ENCODE measurements around the gene ACTR1A.
A peak's percentile ranks its signal among the peaks of the same experiment; 100 is the strongest.

Gene ACTR1A

DNA sequence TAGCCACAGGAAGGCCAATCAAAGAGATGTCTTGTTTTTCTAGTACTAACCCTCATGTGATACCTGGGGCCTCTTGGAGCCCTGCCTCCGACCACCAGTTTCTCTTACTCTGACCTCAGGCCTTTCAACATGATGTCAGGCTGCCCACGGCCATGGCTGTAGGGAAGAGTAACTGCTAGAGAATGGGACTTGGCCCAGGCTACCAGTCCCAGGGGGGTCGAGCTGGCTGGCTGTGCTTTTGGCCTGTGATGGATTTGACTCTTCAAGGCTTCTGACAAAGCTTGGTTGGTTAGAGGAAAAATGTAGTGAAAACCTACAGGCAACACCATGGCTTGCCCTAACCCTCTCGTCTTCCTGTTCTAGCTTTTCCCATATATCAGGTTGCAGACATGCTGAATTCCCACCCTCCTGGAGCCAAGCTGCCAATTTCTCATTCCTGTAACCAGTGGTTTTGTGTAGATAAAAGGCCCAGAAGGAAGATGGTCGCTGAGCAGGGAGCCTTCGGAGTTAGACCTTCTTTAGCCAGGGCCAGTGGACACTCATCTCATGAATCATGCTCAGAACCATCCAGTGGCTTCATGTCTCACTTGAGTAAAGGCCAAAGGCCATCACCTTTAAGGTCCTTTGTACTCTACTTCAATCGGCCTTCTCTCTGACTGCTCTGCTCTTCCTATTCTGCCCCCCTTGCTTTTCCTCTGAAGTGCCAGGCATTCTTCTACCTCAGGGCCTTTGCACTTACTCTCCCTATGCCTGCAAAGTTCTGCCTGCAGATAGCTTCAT lies 20.9 kb upstream of the ACTR1A start:
- no peak overlapping the region for H3K4me3 ChIP-seq
- peak overlapping the region; percentile 44 to 56 for H3K27ac ChIP-seq
- no peaks in the 10 kb centered on the region for H3K27me3 ChIP-seq
- H3K9me3 ChIP-seq, result no peaks in the 10 kb centered on the region
- TF ChIP-seq, protein P1, sequence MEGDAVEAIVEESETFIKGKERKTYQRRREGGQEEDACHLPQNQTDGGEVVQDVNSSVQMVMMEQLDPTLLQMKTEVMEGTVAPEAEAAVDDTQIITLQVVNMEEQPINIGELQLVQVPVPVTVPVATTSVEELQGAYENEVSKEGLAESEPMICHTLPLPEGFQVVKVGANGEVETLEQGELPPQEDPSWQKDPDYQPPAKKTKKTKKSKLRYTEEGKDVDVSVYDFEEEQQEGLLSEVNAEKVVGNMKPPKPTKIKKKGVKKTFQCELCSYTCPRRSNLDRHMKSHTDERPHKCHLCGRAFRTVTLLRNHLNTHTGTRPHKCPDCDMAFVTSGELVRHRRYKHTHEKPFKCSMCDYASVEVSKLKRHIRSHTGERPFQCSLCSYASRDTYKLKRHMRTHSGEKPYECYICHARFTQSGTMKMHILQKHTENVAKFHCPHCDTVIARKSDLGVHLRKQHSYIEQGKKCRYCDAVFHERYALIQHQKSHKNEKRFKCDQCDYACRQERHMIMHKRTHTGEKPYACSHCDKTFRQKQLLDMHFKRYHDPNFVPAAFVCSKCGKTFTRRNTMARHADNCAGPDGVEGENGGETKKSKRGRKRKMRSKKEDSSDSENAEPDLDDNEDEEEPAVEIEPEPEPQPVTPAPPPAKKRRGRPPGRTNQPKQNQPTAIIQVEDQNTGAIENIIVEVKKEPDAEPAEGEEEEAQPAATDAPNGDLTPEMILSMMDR (IDR thresholded peaks at IDR 0.05), result no peak
- intact Hi-C loops (cut with DNase I; ENCODE audit: low total_unique reads), result no loop called here
- DNase-seq, result peak; percentile 35 to 81
- no peaks in the 10 kb centered on the region for H3K36me3 ChIP-seq
- peaks cover 0 to 54% (median 25%) of the 10 kb centered on the region in 4 donors for H3K4me1 ChIP-seq

DNA sequence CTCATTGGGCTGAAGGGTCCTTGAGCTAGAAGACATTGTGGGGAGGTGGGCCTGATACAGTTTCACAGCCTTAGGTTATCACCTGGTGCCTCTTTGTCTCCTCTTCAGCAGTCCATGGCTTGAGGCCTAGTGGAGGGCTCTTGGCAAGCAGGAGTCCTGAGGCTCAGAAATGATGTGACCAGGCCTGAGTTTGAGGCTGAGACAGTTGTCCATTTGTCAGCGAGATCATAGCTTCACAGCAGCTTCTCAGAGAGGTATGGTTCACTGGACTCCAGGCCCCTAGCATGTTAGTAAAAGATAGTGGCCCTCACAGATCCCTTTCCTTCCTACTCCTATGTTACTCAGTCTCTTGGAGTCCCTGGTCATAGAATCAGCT lies 20.4 kb upstream of the ACTR1A start:
- peaks cover 0 to 50% (median 23%) of the 10 kb centered on the region in 4 donors for H3K4me1 ChIP-seq
- TF ChIP-seq, protein P1 (IDR thresholded peaks at IDR 0.05), result no peak
- peaks cover 0 to 5% (median 0%) of the 10 kb centered on the region in 3 donors for H3K36me3 ChIP-seq
- peak in 1 of 2 donors; percentile 21 for DNase-seq
- H3K9me3 ChIP-seq, result no peaks in the 10 kb centered on the region
- H3K27ac ChIP-seq, result peak overlapping the region; percentile 44 to 56
- intact Hi-C loops (cut with DNase I; ENCODE audit: low total_unique reads), result no loop called here
- H3K27me3 ChIP-seq, result no peaks in the 10 kb centered on the region
- no peak overlapping the region for H3K4me3 ChIP-seq

DNA sequence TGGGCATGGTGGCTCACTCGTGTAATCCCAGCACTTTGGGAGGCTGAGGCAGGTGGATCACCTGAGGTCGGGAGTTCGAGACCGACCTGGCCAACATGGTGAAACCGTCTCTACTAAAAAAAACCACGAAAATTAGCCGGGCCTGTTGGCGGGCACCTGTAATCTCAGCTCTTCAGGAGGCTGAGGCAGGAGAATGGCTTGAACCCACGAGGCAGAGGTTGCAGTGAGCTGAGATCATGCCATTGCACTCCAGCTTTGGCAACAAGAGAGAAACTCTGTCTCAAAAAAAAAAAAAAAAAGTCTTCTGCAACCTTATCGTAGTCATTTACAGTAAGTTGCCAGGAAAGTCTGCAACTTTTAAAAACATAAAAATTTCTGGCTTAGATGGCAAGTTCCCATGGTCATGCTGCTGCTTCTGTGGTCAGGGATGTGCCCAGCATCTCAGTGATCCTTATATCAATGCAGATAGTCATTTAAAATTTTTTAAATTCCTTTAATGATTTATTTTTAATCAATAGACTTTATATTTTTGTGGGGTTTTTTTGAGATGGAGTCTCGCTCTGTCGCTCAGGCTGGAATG lies 16.8 kb upstream of the ACTR1A start:
- DNase-seq, result peak in 1 of 2 donors; percentile 61
- intact Hi-C loops (cut with DNase I; ENCODE audit: low total_unique reads), result no loop called here

DNA sequence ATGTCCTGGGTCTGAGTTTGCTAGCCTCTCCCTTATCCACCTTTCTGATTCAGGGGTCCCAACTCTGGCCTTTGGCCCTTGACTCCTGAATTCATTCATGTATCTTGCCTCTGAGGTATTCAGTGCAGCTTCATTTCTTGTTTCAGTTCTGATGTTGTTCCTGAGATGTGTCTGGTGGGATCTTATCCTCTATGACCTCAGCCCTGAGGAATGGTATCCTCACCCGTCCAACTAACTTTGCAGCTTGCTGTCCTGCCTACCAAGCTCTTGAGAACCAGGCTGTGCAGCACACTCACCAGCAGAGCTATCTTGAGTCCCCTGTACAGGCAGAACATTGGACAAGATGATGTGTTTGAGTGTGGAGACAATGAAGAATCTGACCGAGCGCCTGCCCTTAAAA lies 15.0 kb upstream of the ACTR1A start:
- Histone ChIP-seq H3K9me3 (no peaks in the 10 kb centered on the region), H3K4me3 (no peak overlapping the region), H3K27me3 (no peaks in the 10 kb centered on the region), H3K27ac (no peak overlapping the region), H3K36me3 (peaks cover 0 to 34% (median 16%) of the 10 kb centered on the region in 3 donors), H3K4me1 (peaks cover 0 to 32% (median 7%) of the 10 kb centered on the region in 4 donors)
- TF ChIP-seq, protein P1 (IDR thresholded peaks at IDR 0.05), result no peak
- peak in 1 of 2 donors; percentile 12 for DNase-seq
- intact Hi-C loops (cut with DNase I; ENCODE audit: low total_unique reads), result no loop called here

More for the DNA sequence above, 16.8 kb upstream of the ACTR1A start:
- peaks cover 0 to 16% (median 2%) of the 10 kb centered on the region in 3 donors for H3K36me3 ChIP-seq
- no peaks in the 10 kb centered on the region for H3K9me3 ChIP-seq
- H3K27ac ChIP-seq, result no peak overlapping the region
- H3K27me3 ChIP-seq, result no peaks in the 10 kb centered on the region
- TF ChIP-seq, protein P1 (IDR thresholded peaks at IDR 0.05), result no peak
- H3K4me1 ChIP-seq, result peaks cover 0 to 47% (median 19%) of the 10 kb centered on the region in 4 donors
- no peak overlapping the region for H3K4me3 ChIP-seq

DNA sequence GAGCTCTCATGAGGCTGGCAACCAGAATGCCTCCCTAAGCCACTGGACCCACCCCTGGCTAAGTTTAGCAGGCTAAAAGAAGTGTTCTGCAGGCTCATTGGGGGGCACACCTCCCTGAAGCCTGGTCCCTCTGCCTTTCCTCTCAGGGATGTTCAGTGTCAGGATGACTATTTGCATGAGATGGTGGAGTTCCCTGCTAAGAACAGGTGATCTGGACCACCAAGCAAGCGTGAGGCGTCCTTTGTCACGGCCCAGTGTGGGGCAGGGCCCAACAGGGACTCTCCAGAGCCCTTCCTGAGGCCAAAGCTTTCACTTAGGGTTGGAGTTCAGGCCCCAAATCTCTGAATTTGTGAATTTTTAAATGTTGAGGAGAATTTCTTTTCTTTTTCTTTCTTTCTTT lies 13.2 kb upstream of the ACTR1A start:
- peaks cover 0 to 46% (median 29%) of the 10 kb centered on the region in 3 donors for H3K36me3 ChIP-seq
- H3K27me3 ChIP-seq, result no peaks in the 10 kb centered on the region
- H3K27ac ChIP-seq, result no peak overlapping the region
- DNase-seq, result peak in 1 of 2 donors; percentile 46
- TF ChIP-seq, protein P1 (IDR thresholded peaks at IDR 0.05), result no peak
- H3K9me3 ChIP-seq, result no peaks in the 10 kb centered on the region
- H3K4me1 ChIP-seq, result peaks cover 0 to 29% (median 5%) of the 10 kb centered on the region in 4 donors
- no peak overlapping the region for H3K4me3 ChIP-seq
- intact Hi-C loops (cut with DNase I; ENCODE audit: low total_unique reads), result no loop called here

Data from tibial artery (tissue), 4 donors.